ENCODE measurements around the gene CCDC9. TPM values are rescaled to one million over a fixed set of nuclear protein-coding genes. Genes with fewer than 3 reads are reported as not detected.
"Not testable (repeated sequence)": the region's sequence is repeated elsewhere in the genome, so short reads cannot be mapped to it uniquely, and the experiment has no call there.

The CCDC9 gene
- total RNA-seq, 1 donor from 2014 or later, result 34.7 TPM

GRCh38 chr19:47280183-47280797 is 24.0 kb downstream of the CCDC9 start:
- intact Hi-C loops (cut with micrococcal nuclease), result no loop called here

GRCh38 chr19:47283405-47284059 is 27.2 kb downstream of the CCDC9 start:
- intact Hi-C loops (cut with micrococcal nuclease), result loop anchor here (1.0 kb wide), 1 partner anchor 108 kb away; no protein-coding TSS in a partner anchor

- intact Hi-C loops (cut with micrococcal nuclease), result loop anchor here (1.0 kb wide), 1 partner anchor 107 kb away; no protein-coding TSS in a partner anchor
These were observed 28.1 kb downstream of the CCDC9 start for GRCh38 chr19:47284324-47284899.

- intact Hi-C loops (cut with micrococcal nuclease), result loop anchor here (1.0 to 2.0 kb wide), 2 partner anchors 95 to 131 kb away; no protein-coding TSS in a partner anchor
These were observed 39.7 kb downstream of the CCDC9 start for GRCh38 chr19:47296036-47296435.

GRCh38 chr19:47300867-47301266 is 44.5 kb downstream of the CCDC9 start:
- intact Hi-C loops (cut with micrococcal nuclease), result not testable (repeated sequence)

- intact Hi-C loops (cut with micrococcal nuclease), result no loop called here
These were observed 45.9 kb downstream of the CCDC9 start for GRCh38 chr19:47302249-47302648.

GRCh38 chr19:47303966-47304365 is 47.6 kb downstream of the CCDC9 start:
- intact Hi-C loops (cut with micrococcal nuclease), result no loop called here

- intact Hi-C loops (cut with micrococcal nuclease), result no loop called here
These were observed 49.0 kb downstream of the CCDC9 start for GRCh38 chr19:47305309-47305751.

- intact Hi-C loops (cut with micrococcal nuclease), result no loop called here
These were observed 50.0 kb downstream of the CCDC9 start for GRCh38 chr19:47306303-47306702.

GRCh38 chr19:47309038-47309437 is 52.7 kb downstream of the CCDC9 start:
- intact Hi-C loops (cut with micrococcal nuclease), result no loop called here

GRCh38 chr19:47309608-47310007 is 53.3 kb downstream of the CCDC9 start, which contains the start of gene C5AR1:
TSS of gene C5AR1 (plus strand) at chr19:47309861. CDS start at chr19:47309896, 35 bp downstream.
- intact Hi-C loops (cut with micrococcal nuclease), result no loop called here

GRCh38 chr19:47310323-47310722 is 54.0 kb downstream of the CCDC9 start:
- intact Hi-C loops (cut with micrococcal nuclease), result no loop called here

GRCh38 chr19:47310819-47311218 is 54.5 kb downstream of the CCDC9 start:
- intact Hi-C loops (cut with micrococcal nuclease), result no loop called here

- intact Hi-C loops (cut with micrococcal nuclease), result no loop called here
These were observed 56.2 kb downstream of the CCDC9 start for GRCh38 chr19:47312366-47313006.

- intact Hi-C loops (cut with micrococcal nuclease), result no loop called here
These were observed 57.5 kb downstream of the CCDC9 start for GRCh38 chr19:47313754-47314295.

- intact Hi-C loops (cut with micrococcal nuclease), result no loop called here
These were observed 58.9 kb downstream of the CCDC9 start for GRCh38 chr19:47315125-47315821.

- intact Hi-C loops (cut with micrococcal nuclease), result no loop called here
These were observed 60.2 kb downstream of the CCDC9 start for GRCh38 chr19:47316513-47316912.

GRCh38 chr19:47319923-47320871 is 63.9 kb downstream of the CCDC9 start:
- intact Hi-C loops (cut with micrococcal nuclease), result no loop called here
